ENCODE data around the gene THAP7.

Gene THAP7

DNA sequence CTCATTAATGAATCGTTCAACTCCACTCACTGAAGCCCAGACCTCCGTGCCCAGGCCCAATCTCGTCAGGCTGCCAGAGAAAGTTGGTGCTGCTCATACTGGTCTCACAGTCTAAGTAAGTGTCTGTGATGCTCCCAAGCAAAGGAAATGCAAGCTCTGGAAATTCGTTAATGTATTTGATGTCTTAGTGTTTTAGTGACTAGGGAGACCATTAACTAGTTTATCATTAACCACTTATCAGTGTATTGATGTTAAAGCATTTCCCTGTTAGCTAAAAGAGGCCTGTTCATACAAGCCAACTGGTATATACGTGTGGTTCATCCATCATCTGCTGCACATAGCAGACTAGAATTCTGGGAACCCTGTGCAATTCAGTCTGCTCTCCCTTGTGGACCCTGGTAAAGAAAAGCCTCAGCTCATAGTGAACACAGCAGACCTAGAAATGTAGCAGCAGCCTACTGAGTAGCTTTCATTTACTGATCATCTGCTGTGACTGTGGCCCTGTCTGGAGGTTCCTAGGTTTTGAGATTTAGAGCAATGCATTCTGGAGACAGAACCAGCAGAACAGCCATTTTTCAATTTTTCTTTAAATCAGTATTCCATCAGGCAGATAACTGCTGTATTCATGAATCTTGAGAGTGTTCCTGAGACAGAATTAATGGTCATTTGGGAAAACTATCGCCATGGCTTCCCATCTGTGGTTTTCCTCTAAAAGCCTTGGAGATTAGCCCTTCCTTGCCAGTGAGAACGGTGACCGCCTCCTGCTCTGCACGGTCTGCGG is 50.6 kb downstream of the THAP7 start:
- no peak for DNase-seq (ENCODE audit: insufficient read length, low spot score)
- FAIRE-seq = no peak

DNA sequence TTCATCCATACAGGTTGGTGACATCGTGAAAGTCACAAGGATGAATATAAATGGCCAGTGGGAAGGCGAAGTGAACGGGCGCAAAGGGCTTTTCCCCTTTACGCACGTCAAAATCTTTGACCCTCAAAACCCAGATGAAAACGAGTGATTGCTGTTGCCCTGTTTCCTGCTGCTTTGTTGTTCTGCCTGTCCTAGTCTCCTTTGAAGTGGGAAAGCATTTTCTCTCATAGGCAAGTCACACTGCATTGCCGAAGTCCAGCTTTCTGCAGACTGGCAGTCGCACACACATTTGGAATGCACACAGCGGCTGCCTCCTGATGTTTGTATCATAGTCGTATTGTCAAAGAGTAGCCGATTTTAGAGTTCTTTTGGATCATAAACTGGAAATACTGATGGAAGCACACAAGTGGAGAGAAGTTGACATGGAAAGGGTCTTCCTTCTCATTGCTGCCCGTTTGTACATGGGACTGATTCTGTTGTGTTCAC is 52.2 kb downstream of the THAP7 start:
- FAIRE-seq = no peak
- no peak for DNase-seq (ENCODE audit: insufficient read length, low spot score)

Measured in HTR-8/SVneo (cell line).